GM04503 (cell line): ENCODE measurements around the gene RNF19B.

Experiments
- DNase-seq: peaks from one replicate; pipeline ENCODE4 v3.0.0-alpha.2; 2012; ENCODE audit warnings: low read depth

RNF19B gene

DNA sequence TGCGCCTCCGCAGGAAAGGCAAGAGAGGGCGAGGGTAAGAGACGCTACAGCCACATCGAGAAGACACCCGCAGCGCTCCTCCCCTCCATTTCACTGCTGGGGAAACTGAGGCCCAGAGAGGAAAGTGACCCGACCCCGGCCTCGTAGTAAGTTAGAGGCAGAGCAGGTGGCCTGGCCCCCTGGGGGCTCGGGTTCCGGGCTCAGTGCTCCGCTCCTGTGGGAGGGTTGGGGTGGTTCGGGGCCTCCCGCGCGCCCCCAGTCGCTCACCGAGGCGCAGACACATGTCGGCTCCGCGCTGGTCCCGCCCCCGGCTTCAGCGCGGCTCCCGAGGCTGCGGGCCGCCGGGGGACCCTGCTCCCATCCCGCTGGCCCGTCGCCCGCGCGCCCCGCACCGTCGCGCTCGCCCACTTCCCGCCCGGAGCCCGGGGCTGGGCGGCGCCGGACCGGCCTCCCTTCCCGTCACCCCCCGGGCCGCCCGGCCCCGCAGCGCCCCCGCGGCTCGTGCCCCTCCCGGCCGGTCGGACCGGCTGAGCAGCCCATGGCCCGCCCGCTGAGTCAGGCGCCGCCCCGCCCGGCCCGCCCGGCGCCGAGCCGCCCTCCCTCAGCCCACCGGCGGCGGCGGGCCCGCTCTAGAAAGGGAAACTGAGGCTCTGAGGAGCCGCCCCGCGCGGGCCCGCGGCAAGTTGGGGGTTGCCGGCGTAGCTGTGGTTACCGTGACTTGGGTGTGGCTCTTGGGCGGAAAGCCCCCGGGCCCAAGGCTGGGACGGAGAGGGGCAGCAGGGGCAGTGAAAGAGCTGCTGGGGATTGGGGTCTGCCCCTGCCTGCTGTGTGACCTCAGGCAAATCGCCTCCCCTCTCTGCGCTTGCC lies 63.4 kb downstream of the RNF19B start, which contains the start of gene TMEM54:
Gene TMEM54, minus strand, starts transcription at position 434 of the 867 bp plus-strand sequence. Its CDS starts 151 bp downstream, at position 283.
- no peak for DNase-seq

DNA sequence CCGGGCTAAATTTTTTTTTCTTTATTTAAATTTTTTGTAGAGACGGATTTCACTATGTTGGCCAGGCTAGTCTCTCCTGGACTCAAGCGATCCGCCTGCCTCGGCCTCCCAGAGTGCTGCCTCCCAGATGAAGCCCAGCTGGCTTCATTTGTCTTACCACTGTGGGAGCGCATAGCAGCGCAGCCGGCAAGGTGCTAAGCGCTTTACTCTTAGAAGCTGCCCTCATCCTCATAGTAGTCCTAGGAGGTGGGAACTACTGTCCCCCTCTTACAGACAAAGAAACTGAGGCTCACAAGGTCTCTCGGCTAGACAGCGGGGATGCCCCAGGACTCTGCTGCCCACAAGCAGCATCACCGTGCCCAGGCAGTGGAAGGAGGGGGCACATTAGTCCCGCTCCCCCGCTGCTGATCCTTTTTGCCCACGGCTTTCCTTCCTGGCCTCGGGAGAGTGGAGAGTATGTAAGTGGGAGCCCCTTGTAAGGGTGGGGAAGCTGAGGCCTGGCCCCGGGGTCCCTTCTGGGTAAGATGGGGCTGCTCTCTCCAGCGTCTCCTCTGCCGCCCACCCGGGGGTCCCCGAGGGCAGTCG lies 64.1 kb downstream of the RNF19B start:
- no peak for DNase-seq

DNA sequence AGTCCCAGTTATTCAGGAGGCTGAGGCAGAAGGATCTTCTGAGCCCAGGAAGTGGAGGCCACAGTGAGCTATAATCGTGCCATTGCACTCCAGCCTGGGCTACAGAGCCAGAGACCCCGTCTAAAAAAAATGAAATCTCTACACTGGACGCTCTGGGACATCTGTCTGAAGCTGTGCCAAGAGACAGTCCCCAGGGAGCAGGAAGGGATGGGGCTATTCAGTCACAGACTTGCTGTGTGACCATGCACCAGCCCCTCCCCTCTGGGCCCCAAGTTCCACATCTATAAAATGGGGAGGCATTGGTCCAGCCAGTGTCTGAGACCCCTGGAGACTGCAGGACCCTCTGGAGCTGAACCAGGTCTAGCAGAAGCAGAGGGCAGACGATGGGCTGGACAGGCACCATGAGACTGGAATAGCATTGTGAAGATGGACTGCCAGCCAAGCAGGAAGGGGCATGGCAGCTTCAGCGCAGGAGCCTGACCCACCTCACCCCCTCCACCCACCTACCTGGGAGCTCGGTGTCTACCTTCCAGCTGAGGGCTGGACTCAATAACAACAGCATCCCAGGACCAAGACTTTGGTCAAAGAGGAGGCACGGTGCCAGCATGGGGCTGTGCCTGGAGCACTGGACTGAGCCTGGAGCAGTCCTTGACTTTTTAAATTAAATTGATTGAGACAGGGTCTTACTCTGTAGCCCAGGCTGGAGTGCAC lies 64.9 kb downstream of the RNF19B start:
- no peak for DNase-seq

DNA sequence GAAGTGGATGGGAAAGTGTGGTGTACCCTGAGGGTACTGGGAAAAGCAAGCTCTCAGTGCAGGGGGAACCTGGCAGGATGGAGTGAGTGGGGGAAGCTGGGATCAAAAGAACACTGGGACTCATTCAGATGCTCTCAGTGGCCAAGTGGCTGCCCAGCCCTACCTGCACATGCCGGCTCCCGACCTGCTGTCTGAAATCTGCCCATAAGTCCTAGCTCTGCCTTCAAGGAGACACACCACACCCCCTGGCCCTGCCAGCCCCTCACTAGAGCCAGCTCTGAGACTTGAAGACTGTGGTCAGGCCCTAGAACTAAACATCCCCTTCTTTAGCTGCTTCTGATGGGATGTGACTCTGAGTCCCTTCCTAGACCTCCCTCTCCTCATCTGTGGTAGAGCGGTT lies 65.7 kb downstream of the RNF19B start:
- no peak for DNase-seq

DNA sequence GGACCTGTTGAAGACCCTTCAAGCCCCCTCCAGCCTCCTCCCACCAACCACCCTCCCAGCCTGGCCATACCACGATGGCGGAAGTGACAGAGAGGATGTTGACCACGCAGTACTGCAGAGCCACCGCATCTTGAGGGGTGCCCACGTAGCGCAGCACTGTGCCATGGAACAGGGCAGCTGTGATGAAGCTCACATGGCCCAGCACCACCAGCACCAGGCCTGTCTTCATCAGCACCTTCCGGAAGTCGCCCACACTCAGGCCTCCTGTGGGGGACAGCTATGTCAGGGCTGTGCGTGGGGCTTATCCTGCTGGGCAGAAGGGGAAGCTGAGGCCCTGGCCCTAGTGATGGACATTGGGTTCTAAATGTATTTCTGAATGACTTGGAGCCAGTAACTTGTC lies 66.6 kb downstream of the RNF19B start:
- DNase-seq = no peak

DNA sequence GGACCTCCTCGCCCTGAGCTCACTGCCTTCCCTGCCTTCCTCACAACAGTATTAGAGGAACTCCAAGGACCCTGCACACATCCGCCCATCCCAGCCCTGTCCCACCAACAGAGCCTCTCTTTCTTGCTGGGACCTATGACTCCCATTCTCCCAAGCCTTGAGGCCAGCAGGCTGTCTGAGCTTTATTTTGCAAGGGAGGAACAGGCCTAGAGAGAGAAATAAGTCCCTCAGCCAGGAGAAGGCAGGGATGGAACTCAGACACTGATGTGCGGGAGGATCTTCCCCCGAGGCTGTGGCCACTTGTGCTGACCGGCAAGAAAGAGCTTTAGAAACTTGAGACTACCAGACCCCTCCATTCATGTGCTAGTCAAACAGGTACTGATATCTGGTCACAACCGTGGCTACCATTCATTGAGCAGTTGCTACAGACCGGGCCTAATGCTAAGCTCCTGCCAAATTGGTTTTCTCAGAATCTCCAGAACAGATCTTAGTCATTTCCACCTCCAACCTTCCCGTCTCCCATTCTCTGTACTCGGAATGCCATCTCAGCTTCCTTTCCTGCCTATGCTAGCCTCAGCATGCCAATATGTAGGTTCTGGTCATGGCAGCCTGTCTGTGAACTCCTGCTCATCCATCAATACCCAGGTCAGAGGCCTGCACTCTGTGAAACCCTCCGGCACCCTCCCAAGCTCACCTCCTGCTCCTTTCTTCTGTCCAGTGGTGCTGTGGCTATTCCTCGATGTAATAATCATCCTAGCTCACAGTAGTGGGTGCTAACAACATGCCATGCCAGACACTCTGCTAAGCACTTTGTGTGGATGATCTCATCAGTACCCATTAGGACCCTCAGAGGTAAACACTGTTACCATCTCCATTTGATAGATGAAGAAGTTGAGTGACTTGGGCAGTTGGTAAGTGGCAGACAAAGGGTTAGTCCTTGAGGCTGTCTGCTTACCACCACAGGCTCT lies 67.2 kb downstream of the RNF19B start:
- no peak for DNase-seq

DNA sequence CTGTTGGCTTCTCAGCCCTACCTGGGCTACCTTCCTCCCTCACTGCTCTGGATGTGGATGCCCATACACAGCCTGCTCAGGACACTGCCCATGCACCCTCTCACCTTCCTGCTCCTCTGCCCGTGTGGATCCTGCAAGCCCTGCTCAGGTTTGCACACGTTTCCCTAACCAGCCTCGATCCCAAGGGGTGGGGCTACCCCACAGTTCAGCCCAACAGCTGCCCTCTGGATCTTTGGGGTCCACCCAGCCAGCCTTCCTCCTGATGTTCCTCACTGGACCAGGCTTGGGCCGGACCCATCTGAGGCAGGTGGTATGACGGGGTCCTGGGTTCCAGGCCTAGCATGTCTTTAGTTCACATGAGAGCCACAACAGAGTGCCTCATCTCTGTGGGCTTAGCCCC lies 68.2 kb downstream of the RNF19B start:
- DNase-seq = no peak

DNA sequence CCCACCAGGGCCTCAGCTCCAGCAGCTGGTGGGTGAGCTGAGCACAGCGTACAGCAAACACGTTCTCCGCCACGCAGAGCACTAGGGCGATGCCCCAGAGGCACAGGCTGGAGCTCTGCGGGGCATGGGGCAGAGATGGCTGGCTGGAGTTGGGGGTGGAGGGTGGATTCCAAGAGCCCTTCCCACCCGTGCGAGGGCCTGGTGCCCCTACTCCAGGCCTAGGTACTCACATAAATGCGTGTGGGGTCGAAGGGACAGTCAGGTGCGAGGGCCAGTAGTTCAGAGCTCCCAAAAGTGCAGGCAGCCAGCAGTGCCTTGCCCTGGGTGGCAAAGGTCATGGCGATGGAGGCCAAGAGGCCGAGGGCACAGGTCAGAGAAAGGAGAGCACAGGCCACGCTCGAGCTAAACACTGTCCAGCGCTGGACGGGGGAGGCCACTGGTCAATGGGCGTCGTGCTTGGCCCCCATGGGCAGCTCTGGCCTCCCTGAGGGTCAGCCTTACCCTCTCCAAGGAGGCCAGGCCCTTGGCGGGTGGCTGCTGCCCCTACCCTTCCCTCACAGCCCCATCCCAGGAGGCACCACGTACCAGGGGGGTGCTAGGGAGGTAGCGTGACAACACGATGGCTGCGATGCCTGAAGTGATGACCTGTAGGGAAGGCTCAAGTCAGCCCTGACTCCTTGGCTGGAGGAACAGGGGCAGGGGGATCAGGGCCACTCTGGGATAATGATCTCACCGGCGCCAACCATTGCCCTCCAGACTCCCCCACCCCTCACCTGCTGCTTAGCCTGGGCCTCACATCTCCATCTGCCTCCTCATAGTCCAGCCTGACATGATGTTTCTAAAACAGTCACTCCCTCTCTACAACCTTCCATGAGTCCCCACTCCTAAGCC lies 69.0 kb downstream of the RNF19B start:
- DNase-seq = no peak

DNA sequence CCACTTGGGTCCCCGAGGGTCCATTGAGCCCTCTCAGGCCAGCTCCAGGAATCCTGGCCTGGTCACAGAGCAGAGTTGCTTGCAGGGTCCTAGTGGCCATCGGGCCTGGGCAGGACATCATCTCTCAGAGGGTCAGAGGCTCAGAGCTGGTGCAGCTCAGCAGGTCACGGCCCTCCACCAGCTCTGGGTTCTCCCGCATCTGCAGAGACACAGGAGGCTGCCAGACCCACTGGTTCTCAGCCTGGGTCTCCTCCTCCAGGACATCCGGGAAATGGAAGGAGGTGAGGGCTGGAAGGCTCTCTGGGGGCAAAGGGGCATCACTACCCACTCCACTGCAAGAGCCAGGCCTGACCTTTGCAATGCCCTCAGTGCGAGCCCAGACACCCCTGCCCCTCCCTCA lies 69.9 kb downstream of the RNF19B start:
- no peak for DNase-seq

DNA sequence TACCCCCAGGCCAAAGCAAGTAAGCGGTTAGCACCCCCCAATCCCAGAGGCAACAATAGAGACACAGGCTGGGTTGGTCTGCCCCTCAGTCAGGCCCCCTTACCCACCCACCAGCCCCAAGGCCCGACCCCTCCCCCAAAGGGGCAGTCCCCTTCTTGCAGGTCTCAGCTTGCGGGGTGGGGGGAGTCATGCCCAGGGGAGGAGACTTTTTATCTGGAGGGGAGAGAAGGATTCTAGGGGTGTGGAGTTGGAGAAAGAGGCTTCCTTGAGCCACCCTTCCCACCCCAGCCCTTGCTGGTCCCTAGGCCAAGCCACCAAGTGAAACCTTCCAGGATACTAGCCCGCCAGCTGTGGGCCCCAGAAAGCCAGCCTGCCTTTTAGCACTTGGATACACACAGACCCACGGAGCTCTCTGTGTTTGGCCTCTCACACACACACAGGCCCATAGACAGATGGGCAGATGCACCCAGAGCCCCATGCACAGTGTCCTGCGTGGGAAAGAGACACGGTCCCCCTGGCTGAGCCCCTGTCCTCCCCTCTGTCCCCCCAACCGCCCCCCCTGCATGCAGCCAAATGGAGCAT lies 70.5 kb downstream of the RNF19B start:
- DNase-seq = no peak

DNA sequence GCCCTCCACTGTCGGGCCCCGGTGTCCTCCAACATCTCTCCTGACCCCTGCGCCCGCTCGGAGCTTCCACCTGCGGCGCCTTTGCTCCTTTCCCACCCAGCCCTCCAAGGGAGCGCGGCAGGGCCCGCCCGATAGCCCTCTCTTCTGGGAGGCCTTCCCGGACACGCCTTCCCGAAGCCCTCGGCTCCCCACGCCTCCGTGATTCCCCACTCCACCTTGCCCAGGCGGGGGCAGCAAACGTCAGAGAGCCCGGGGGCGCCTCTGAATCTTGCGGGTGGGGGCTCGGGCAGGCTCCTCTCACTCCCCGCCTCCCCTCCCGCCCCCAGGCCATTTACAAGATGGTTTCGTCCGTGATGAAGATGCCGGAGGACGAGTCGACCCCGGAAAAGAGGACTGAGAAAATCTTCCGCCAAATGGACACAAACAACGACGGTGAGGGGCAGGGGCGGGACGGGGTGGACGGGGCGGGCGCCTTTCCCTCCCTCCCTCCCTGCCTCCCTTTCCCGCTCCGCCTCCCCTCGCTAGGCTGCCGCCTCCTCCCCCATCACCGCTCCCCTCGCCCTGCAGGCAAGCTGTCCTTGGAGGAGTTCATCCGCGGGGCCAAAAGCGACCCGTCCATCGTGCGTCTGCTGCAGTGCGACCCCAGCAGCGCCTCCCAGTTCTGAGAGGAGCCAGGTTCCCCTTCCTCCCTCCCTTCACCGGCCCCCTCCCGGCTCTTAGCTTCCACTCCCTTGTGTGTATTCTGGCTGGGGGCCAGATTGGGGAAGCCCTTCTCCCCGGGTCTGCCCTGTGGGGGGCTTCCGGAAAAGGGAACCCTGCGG lies 71.2 kb downstream of the RNF19B start:
- no peak for DNase-seq

DNA sequence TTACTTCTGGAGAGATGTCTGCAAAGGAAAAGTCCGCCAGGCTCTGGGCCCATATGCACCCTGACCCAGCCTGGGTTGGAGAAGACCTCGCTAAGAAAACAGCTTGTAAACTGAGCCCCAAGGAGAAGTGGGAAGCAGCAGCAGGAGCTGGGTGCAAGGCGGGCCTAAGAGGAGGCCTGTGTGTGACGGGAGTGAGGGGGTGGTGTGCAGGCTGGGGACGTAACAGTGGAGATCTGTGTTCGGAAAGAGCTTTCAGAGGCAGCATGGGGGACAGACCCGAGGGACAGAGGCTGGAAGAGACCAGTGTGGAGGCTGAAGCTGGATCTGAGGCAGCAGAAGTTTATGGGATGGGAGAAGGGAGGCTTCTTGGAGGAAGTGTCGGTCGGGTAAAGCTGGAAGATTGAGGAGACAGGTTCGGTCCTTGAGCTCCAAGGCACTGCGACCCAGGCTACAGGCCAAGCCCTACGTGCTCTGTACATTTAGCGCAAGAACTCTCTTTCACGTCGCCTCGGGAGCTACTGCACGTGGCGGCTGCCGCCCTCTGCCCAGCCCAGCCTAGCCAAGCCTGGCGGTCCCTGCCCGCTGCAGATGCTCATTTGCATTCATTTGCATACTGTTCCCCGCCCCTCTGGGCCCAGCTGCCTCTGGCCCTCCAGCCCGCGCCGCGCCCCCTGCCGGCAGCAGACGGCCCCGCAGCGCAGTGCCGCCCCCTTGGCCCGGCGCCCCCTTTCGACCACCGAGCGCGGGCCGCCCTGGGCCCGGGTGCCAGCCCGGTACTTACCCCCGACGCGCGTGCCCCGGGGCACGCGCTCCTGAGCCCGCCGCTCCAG lies 72.0 kb downstream of the RNF19B start:
- no peak for DNase-seq

DNA sequence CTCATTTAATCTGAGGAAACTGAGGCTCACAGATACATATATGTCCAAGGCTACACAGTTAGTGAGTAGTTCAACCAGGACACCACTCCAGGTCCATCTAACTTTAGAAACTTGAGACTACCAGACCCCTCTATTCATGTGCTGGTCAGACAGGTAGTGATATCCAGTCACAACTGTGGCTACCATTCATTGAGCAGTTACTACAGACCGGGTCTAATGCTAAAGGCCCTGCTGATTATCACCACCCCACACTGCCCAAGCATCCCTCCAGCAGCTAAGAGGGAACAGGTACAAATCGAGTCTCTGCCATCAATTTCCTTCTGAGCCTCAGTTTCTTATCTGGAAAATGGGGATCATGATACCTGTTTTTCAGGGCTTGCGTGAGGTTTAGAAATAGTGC lies 73.0 kb downstream of the RNF19B start:
- no peak for DNase-seq

DNA sequence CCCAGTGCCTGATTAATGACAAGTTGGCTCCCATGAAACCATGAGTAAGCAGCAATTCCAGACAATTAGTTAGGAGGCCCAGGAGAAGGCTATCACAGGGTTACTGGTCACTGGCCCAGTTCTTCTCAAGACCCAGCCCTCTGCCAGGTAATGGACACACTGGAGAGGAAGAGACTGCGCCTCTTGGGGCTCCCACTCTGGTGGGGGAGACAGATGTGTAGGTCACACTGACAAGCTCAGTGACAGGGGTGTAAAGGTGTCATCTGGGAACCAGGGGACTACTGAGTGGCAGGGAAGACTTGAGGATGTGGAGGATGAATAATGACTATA lies 73.4 kb downstream of the RNF19B start:
- DNase-seq = no peak

DNA sequence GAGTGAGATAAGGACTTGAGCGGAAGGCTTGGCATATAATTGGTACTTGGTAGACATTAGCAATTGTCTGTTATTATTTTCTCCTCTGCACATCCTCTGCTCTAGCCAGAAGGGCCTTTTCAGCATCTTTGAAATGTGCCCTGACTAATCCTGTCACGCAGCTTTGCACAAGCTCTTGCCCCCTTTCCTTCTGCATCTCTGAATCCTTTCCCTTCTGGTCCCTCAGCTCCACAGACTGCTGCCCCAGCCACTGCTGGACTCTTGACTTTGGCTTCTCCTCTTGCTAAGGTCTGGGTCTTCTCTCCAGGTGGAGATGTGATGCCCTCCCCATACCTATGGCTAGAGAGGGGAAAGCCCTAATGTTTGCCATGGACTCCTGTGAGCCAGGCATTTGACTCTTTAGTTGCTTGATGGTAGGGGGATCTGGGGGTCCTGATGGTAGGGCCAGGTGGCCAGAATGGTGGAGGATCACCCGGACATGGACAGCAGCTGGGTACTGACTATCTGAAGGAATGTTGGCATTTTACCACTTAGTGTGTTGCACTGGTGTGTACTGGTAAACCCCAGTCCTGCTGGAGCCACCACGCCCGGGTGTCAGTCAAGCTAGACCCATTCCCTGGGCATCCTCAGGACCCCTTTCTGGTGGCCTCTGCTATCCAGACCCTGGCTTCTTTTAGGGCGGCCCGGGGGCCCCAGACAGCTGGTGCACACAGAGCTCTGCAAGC lies 73.9 kb downstream of the RNF19B start:
- no peak for DNase-seq

DNA sequence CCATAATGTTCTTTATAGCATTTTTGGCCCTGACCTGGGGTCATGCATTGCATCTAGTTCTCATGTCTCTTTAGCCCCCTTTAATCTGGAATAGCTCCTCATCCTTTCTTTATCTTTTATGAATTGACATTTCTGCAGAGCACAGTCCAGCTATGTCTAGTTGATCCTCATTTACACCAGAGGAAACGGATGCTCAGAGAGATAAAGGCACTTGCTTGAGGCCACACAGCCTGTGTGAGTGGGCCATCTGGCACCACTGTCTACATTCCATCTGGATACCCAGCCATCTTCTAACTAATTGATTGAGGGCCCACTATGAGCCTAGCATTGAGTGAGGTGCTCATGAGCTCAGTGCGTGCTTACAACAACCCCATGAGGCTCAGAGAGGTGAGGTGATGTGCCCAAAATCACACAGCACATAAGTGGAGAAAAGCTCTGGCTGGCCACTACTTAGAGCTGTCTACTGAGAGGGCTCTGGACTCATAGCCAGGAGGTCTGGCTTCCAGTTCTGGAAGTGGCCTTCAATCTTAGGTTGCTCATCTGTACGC lies 74.8 kb downstream of the RNF19B start:
- DNase-seq = no peak

DNA sequence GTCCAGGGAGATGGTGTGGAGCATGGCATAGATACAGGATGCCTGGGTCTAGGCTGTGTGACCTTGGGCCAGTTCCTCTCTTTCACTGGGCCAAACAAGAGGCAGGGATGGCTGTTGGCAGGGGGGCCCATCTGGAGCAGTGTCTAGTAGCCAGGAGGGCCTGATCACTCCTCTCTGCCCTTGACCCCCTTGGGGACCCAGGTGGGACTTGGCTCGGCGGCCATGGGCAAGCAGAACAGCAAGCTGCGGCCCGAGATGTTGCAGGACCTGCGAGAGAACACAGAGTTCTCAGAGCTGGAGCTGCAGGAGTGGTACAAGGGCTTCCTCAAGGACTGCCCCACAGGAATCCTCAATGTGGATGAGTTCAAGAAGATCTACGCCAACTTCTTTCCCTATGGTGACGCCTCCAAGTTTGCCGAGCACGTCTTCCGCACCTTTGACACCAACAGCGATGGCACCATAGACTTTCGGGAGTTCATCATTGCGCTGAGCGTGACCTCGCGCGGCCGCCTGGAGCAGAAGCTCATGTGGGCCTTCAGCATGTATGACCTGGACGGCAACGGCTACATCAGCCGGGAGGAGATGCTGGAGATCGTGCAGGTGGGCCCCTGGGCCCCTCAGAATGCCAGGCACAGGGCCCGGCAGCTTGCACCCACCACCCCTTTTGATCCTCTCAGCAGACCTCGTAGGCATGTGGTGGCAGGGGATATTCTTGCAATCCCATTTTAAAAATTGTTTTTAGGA lies 75.8 kb downstream of the RNF19B start:
- DNase-seq = no peak
